ENCODE data around the gene MAN2B1.
A peak's percentile ranks its signal among the peaks of the same experiment; 100 is the strongest.
"Not testable (repeated sequence)": the region's sequence is repeated elsewhere in the genome, so short reads cannot be mapped to it uniquely, and the experiment has no call there.

MAN2B1 gene

DNA sequence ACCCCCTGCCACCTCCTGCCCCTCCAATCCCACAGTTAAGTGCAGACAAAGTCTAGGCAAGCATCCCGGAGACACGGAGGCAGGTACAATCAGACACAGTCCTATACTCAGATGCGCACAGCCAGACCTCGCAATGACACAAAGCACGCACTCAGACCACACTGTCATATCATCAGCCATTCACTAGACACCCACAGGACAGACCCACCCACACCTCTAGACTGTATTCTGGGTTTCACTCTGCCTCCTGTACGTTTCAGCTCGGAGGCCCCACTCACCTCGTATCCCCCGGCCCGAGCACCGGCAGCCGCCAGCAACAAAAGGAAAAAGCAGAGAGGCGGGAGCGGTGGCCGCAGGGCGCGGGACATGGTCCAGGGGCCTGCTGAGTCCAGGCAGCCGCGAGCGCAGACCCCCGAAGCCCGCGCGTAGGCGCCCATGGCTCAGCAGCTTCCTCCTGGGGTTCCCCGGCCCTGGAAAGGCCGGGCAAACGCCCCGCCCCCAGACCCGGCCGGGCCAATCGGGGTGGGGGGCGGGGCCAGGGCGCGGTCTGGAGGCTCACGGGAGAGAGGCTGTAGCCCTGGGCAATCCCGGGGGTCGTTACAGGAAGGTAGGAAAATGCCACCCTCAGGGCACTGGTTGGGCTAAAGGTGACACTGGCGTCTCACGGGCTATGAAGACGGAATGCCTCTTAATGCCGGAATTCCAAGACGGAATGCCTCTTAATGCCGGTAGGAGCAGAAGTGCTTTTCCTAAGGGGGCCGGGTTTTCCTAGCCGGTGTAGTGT lies at the start of gene MAN2B1, which contains the start of gene WDR83:
Gene MAN2B1 (minus strand): TSS at position 478 of the 784 bp plus-strand sequence. CDS start 41 bp downstream, at position 437.
Gene WDR83 (plus strand): TSS at position 543 of the 784 bp plus-strand sequence. CDS start 2,984 bp downstream, outside the sequence.
- peak; percentile 10 for DNase-seq

DNA sequence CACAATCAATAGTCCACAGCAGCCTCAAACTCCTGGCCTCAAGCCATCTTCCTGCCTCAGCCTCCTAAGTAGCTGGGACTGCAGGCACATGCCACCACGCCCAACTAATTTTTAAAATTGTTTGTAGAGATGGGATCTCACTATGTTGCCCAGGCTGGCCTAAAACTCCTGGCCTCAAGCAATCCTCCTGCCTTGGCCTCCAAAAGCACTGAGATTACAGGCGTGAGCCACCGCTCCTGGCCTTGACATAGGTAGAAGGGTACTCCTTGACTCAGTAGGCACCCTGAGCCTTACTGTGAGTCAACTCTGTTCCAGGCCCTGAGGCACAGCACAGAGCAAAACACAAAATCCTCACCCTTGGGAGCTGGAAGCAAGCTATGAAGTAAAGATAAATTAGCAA lies 49.4 kb upstream of the MAN2B1 start:
- no peak for DNase-seq

DNA sequence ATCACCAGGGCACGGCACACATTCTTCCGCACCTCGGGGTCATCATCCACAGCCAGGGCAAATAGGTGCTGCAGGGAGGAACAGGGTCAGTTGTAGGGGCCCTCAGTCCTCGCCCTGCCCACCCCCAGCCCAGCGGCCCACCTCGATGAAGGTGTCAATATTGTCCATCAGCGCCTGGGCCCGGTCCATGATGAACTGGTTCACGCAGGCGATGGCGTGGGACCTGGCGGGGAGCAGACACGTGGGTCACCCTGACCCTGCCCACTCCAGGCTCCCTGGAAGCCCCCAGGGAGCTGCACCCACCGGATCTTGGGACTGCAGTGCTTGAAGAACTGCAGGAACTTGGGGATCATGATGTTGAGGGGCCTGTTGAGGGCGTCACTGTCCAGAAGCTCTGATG lies 48.6 kb upstream of the MAN2B1 start:
- DNase-seq, result no peak

DNA sequence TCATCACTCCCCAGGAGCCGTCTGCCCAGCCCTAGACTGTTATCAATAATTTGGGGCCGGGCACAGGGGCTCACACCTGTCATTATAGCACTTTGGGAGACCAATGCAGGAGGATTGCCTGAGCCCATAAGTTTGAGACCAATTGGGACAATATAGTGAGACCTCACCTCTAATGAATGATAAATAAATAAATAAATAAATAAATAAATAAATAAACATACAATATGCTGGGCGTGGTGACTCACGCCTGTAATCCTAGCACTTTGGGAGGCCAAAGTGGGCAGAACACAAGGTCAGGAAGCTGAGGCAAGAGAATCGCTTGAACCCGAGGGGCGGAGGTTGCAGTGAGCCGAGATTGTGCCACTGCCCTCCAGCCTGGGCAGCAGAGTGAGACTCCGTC lies 46.8 kb upstream of the MAN2B1 start:
- DNase-seq, result not testable (repeated sequence)

DNA sequence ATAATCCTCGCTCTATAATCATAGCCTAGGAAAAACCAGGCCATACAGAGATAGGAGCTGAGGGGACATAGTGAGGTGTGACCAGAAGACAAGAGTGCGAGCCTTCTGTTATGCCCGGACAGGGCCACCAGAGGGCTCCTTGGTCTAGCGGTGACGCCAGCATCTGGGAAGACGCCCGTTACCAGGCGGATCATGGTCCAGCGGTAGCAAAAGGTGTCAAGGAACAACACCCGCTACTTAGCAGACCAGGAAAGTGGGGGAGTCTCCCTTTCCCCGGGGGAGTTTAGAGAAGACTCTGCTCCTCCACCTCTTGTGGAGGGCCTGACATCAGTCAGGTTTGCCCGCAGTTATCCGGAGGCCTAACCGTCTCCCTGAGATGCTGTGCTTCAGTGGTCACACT lies 45.5 kb upstream of the MAN2B1 start:
- DNase-seq, result not testable (repeated sequence)

DNA sequence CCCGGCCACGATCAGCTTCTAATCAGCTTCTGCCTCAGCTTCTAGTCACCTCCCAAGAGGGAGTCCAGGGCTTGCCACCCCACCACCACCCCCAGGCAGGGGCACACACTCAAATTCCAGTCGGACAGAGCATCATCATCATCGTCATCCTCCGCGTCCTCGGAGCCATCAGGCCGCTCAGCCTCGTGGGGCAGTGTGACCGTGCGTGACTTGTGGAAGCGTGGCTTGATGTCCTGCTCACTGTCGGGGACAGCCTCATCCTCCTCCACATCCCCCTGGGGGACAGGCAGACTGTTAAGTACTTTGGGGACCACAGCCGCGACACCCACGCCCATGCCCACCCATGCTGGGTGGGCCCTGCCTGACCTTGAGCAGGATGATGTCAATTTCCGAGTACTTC lies 44.6 kb upstream of the MAN2B1 start:
- DNase-seq, result no peak

DNA sequence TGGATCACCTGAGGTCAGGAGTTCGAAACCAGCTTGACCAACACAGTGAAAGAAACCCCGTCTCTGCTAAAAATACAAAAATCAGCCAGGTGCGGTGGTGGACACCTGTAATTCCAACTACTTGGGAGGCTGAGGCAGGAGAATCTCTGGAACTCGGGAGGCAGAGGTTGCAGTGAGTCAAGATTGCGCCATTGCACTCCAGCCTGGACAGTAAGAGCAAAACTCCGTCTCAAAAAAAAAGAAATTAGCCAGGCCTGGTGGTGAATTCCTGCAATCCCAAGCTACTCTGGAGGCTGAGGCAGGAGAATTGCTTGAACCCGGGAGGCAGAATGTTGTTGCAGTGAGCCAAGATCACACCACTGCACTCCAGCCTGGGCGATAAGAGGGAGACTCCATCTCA lies 42.1 kb upstream of the MAN2B1 start:
- no peak for DNase-seq

DNA sequence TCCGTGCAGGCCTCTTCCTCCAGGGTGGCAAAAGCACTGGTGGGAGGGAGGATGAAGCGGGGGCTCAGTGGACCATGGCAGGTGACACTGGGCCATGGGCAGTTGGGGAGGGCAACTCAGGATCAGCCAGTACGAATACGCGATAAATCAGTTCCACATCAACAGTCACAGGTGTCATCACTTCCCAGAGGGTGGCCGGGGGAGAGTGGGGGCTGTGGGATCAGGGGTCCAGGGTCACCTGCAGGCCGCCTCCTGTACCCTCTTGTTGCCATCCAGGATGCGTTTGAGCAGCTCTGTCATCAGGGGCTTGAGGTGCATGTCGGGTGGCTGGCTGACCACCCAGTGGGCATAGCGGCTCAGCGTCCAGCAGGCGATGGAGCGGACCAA lies 39.8 kb upstream of the MAN2B1 start:
- no peak for DNase-seq

DNA sequence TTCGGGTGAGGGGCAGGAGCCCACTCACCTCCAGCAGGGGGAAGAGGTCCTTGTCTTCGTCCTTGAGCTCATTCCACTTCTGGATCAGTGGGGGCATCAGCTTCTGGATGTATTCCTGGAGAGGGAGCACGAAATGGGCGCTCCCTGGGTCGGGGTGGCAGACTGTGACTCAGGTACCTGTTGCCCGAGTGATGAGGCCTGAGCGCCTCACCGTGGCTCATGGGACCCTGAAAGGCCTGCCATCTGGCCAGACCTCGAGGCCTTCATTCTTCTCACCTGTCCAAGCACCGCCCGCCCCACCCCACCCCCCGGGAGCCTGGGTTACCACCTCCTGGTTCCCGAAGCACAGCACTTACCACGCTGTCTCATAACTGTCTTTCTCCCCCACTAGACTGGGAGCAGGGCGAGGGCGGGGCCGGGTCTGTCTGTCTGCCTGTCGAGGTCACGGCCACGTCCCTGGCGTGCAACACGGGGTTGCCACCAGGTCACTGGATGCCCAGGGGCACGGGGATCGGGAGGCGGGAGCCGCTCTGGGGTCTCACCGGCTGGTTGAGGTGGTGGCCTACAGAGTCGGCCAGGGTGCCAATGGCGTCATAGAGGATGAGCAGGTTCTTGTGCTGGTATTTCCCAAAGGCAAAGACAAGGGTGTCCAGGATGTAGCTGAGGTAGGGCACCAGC lies 39.3 kb upstream of the MAN2B1 start:
- DNase-seq, result no peak

DNA sequence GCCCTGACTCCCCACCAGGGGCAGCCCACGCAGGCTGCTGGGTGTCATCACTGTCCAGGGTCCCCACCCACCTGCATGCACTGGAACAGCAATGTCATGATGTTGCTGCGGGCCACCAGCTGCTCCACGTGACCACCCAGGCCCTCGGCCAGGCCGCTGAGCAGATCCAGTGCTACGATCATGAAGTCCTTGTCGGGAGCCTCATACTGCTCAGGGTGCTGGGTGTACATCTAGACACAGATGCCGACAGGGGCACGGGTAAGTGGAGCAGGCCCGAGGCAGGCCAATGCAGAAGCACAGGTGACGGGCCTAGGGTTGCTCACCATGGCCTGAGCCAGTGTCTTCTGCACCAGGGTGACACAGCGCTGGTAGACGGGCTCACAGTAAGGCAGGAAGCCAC lies 38.6 kb upstream of the MAN2B1 start:
- DNase-seq, result no peak

DNA sequence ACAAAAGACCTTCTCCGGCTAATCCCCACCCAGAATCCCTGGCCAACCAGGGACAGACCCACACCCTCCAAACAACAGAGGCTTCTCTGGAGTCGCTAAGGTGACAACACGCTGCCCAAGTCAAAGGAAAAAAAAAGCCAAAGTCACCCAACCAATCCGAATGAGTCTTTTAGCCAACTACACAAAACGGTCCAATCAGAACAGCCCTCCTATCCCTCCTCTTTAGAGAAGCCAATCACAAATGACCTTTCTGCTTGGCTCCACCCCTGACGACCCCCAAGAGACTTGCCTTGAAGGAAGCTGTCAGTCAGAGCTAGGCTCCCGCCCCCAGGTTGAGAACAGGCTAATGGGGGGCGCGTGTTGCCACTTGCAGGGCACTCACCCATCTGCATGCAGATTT lies 36.5 kb upstream of the MAN2B1 start:
- DNase-seq, result no peak

DNA sequence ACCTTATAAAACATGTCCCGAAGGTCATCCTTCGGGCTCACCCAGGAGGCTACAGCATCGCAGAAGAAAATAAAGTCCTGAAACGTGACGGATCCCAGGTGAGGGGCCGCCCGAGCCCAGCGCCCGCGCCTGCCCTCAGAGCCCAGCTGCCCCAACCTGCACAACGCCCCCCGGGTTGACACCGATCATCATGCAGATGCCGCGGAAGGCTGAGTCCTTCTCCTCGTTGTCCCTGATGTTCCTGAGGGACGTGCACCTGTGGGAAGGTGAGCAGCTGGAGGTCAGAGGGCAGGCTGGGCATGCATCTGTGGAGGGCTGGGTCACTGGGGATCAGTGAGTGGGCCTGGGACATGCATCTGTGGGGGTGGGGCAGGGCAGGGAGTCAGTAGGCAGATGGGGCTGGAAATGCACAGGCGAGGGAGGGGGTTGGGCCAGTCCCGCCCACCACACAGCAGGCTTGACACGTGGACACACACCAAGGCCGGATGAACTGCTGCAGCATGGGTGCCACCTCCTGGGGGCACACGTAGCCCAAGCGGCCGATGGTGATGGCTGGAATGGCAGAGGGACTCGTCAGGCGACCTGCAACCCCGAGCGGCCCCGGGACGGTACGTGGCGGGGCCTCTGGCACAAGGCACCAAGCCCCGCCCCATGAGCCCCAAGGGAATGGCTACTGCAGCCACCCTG lies 35.2 kb upstream of the MAN2B1 start:
- no peak for DNase-seq

DNA sequence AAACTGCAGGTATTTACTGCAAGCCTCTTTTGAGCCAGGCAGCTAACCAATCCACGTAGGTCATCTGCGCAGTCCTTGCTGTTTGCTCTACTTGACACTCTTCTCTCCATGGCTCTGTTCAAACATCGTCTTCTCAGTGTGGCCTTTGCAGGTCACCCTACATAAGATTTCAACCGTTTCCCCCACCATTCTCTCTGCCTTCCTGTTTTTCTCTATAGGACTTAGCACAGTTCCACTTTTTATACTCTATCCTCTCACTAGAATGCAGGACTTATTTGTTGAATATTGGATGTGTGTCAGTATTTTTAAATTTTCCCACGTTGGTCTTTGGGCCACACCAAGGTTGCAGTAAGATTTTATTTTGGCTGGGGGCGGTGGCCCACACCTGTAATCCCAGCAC lies 31.6 kb upstream of the MAN2B1 start:
- DNase-seq, result no peak

DNA sequence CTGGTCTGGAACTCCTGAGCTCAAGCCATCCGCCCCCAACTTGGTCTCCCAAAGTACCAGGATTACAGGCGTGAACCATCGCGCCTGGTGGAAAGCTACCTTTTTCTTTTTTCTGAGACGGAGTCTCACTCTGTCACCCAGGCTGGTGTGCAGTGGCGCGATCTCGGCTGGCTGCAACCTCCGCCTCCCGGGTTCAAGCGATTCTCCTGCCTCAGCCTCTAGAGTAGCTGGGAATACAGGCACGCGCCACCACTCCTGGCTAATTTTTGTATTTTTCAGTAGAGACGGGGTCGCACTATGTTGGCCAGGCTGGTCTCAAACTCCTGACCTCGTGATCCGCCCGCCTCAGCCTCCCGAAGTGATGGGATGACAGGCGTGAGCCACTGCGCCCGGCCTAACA lies 30.9 kb upstream of the MAN2B1 start:
- not testable (repeated sequence) for DNase-seq

DNA sequence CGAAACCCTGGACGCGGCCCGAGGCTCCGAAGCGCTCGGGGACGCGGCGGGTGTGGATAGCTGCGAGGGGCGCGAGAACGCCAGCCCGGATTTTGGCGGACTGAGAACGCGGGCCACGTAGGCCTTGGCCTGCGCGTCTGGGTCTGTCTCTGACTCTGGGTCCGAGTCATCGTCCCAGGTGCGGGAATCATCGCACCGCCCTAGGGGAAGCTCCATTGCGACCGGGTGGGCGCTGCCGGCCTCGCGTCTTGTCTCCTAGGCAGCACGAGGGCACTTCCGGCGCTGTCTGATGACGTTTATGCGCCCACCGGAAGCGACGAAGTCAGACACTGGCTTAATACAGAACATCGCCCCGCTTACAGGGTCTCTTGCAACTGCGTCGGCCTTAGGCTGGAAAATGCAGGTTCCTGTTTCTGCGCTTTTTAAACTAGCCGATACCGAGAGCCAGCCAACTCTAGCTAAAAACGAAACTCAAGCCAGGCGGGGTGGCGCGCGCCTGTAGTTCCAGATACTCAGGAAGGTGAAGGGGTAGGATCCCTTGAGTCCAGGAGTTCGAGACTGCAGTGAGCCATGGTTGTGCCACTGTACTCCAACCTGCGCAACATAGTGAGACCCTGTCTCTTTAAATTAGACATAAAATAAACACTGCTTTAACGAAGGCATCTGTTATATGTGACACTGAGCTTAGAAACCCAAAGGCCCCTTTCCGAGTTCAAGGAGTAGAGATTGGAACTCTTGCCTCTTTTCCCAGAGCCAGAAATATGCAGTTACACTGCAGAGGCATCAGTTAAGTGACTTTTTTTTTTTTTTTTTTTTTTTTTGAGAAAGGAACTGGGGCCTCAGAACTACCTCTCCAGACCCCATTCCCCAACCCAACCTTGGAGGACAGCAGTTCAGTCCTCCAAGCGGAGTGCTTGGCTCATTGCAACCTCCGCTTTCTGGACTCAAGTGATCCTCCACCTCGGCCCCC lies 30.1 kb upstream of the MAN2B1 start, which contains the start of gene FBXW9:
Gene FBXW9 (minus strand): TSS at position 266 of the 970 bp plus-strand sequence. CDS start 50 bp downstream, at position 216.
- DNase-seq, result peak; percentile 71

DNA sequence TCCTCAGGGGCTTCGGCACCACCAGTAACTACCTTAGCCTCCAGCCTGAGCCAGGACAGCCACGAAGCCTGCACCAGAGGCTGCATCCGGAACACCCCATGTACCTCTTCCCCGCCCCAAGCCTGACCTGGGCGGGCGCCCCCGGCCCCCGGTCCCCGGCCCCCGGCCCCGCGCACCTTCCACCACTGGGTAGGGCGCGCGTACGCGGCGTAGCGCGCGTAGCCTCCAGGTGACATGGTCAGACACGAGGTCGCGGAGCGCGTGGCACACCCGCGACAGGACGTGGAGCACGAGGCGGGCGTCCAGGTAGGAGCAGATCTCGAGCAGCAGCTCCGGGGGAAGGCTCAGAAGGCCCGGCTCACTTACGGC lies 29.4 kb upstream of the MAN2B1 start:
- no peak for DNase-seq

DNA sequence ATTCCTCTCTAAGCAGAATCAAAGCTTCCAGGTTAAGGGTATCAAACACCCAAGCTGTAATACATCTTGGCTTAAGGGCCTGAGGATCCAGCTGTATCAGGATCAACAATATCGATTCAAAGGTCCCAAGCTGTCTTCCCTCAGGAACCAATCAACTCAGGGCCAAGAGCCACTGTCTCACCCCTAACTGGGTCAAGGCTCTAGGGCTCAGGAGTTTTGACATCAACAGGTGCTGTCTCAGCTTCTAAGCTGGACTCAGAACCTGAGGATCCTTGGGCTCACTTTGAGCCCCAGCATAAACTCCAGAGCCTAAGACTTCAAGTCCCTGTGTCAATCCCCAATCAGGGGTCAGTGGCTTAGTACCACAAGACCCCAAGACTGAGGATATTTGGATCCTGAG lies 29.0 kb upstream of the MAN2B1 start:
- no peak for DNase-seq

DNA sequence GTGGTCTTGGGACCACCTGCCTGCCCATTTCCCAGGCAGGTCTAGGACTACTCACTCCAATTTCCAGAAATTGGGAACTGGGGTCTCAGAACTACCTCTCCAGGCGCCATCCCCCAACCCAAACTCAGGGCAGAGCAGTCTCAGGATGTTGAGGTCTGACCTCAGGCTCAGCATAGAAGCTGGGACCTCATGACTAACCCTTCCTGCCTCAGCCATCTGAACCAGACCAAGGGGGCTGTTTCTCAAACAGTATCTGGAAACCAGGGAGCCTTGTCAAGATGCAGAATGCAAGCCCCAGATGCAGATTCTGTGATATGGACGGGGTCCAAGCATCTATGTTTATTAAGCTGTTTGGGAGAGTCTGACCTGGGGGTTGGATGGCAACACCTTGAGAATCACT lies 28.6 kb upstream of the MAN2B1 start:
- no peak for DNase-seq

DNA sequence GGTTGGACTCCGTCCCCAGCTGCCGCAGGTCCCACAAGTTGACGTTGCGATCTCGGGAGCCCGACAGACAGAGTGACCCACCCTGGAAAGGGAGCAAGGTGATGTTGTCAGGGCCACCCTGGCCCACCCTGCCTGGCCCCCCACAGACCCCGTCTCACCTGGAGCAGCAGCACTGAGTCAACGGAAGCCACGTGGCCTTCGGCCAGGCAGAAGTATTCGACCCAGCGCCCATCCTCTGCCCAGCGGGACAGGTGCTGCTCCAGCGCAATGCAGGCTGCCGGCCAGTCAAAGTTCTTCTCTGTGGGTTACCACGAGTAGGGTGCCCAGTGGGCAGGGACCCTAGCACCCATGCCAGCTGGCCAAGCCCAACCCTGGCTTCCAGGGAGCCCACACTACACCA lies 28.1 kb upstream of the MAN2B1 start:
- no peak for DNase-seq

DNA sequence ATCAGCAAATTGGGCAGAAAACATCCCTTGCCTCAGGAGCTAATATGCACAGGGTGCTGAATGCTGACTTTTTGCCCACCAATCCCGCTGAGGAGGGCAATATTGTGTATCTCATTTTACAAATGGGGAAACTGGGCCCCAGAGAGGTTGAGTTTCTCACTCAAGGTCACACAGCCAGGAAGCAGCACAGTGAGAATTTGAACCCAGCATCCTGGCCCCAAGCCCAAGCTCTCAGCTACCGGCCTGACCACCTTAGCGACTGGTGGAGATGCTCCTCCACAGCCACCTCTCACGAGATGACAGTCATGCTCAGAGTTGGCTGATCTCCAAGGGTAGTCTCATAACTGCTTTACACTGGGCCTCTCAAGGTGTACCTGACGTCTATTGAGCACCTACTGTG lies 26.4 kb upstream of the MAN2B1 start:
- DNase-seq, result no peak

DNA sequence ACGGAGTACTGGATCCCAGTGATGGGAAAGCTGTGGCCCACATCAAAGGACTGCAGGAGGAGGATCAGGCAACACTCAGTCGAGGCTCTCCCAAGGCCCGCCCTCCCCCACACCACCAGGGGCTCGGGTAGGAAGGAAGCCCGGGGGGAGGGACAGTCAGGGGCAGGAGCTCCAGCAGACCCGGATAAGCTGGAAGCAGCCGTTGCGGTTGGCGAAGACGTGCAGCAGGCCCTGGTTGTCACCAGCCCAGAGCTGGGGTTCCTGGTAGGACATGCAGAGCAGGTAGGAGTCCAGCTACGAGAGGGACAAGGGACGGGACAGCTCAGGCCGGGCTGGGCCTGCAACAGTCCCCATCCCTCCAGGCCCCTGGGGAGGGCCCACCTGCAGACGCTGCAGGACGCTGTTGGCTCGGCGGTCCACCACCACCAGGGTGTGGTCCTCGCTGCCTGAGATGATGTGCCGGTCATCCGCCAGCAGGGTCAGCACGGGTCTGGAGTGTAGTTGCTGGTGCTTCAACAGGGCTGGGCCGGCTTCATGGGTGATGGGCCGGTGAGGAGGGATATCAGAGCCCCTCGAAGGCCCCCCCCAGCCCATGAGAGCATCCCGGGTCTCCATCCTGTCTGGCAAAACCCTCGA lies 23.2 kb upstream of the MAN2B1 start:
- no peak for DNase-seq

DNA sequence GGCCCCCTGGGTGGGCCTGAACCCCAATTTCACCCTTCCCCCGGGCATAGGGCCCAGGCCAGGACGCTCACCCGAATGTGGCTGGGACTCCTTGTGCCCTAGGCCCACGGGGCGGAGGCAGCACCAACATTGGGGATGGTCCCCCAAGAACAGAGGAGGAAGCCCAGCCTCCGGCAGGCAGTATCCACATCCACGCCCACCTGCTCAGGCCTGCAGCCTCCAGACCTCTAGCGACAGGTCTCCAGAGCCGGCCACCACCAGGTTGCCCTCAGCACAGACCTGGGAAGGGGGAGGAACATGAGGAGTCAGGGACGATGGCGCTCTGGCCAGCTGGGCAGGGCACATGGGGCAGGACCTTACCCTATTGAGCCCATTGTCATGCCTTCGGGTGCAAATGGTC lies 22.5 kb upstream of the MAN2B1 start:
- no peak for DNase-seq
